ENCODE data around the gene FBXL19.

GRCh38 chr16:30963925-30964511, 40.6 kb downstream of the FBXL19 start:
- no peak for TF ChIP-seq POLR2AphosphoS5 (IDR thresholded peaks at IDR 0.05; ENCODE audit: low read depth, low read length)
- no peak for TF ChIP-seq CTCF (IDR thresholded peaks at IDR 0.05)
- TF ChIP-seq EP300 (IDR thresholded peaks at IDR 0.05; ENCODE audit: borderline replicate concordance in 1 of 2, low read depth in 1 of 2, low read length in 1 of 2): no peak
- TF ChIP-seq ZBTB33 (IDR thresholded peaks at IDR 0.05; ENCODE audit: borderline replicate concordance, low read depth): no peak
- TF ChIP-seq EZH2phosphoT487 (IDR thresholded peaks at IDR 0.05; ENCODE audit: borderline replicate concordance, low read depth): no peak
- TF ChIP-seq REST (IDR thresholded peaks at IDR 0.05; ENCODE audit: low read depth, low read length): no peak
- TF ChIP-seq NFIC (IDR thresholded peaks at IDR 0.05; ENCODE audit: borderline replicate concordance): no peak
- TF ChIP-seq GABPA (IDR thresholded peaks at IDR 0.05; ENCODE audit: low read depth): no peak
- TF ChIP-seq RAD21 (IDR thresholded peaks at IDR 0.05; ENCODE audit: low read length): no peak
